B cell (primary cell): ENCODE measurements around the gene TESMIN.

Experiments
- CTCF ChIP-seq: fragments of 200-600 bp; IDR thresholded peaks from one replicate; pipeline ENCODE4 v1.8.0; 2022; ENCODE audit warnings: antibody characterized with exemption, mild to moderate bottlenecking
- EZH2 ChIP-seq: IDR thresholded peaks from 2 replicates; pipeline ENCODE4 v1.6.1; 2012; ENCODE audit warnings: borderline replicate concordance, low read depth, mild to moderate bottlenecking, moderate library complexity, low read length; ENCODE audit not compliant: insufficient read depth, poor library complexity, severe bottlenecking

GRCh38 chr11:68680541-68681231 is 70.6 kb downstream of the TESMIN start:
- TF ChIP-seq CTCF: no peak
- TF ChIP-seq EZH2: no peak
